Spinal cord (tissue), 10 donors: ENCODE results near the gene LDLR. TPM values are rescaled to one million over a fixed set of nuclear protein-coding genes. Genes with fewer than 3 reads are reported as not detected.
A peak's percentile ranks its signal among the peaks of the same experiment; 100 is the strongest.
"Not testable (repeated sequence)": the region's sequence is repeated elsewhere in the genome, so short reads cannot be mapped to it uniquely, and the experiment has no call there.

Experiments
- DNase-seq, 6 donors: peaks; one replicate each; pipeline versions ENCODE4 v3.0.0 to v3.0.0-alpha.2; 2013 to 2015; ENCODE audit warnings: low spot score in 6 of 6, low read depth in 4 of 6
- H3K27ac ChIP-seq: one replicate; pipeline ENCODE4 v1.5.1; 2013; ENCODE audit warnings: low read depth, low read length, control low read depth
- H3K27me3 ChIP-seq: one replicate; pipeline ENCODE4 v1.6.1; 2013; ENCODE audit warnings: low read length; ENCODE audit not compliant: control insufficient read depth, insufficient read depth
- H3K36me3 ChIP-seq: one replicate; pipeline ENCODE4 v1.6.1; 2013; ENCODE audit warnings: low read length; ENCODE audit not compliant: control insufficient read depth, insufficient read depth
- H3K4me1 ChIP-seq: one replicate; pipeline ENCODE4 v1.6.1; 2013; ENCODE audit warnings: low read length; ENCODE audit not compliant: control insufficient read depth, insufficient read depth
- H3K4me3 ChIP-seq: one replicate; pipeline ENCODE4 v1.5.1; 2013; ENCODE audit warnings: low read depth, low read length, control low read depth
- H3K9me3 ChIP-seq: one replicate; pipeline ENCODE4 v1.6.1; 2013; ENCODE audit warnings: low read length; ENCODE audit not compliant: control insufficient read depth, insufficient read depth
- WGBS: methylation state at CpG from one replicate; pipeline ENCODE4 v1.1.5; 2013; ENCODE audit warnings: missing lambda C conversion rate; ENCODE audit not compliant: insufficient coverage; 5-methylcytosine and 5-hydroxymethylcytosine counted together
- polyA plus RNA-seq, 2 donors: library from polyadenylated mRNA; unstranded; fragments of 120-200 nt; gene quantifications; one replicate each; pipeline ENCODE4 v1.2.1, GENCODE V29; 2013; ENCODE audit not compliant: insufficient read length in 2 of 2
- total RNA-seq, 2 donors: library from RNA; depleted of rRNA in 1 of 2; stranded (reverse); fragments of 120-200 nt in 1 of 2; fragments of >200 nt in 1 of 2; gene quantifications; one replicate each; pipeline versions ENCODE4 v1.2.3 to v1.2.4, GENCODE V29; 2013 to 2014
- donor health status: healthy.

Gene LDLR
- total and polyA plus RNA-seq, 4 donors = 29.8 to 70.9 (median 30.2) TPM

DNA sequence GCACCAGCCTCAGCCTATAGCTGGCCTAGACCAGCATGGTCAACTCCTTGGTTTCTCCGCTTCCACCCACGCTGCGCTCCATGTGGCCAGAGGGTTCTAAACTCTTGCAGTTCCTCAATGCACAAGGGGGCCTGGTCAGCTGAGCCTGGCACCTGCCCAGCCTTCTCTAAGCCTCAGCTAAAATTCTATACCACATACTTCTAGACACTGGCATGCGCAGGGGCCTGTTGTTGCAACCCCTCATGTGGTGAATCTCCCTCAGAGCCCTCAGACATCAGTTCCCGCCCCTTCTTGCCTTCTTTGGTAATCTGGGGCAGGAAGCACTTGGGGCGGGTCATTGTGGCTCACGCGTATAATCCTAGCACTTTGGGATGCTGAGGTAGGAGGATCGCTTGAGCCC lies 19.7 kb upstream of the LDLR start:
- Histone ChIP-seq H3K27me3 (no peaks in the 10 kb centered on the region), H3K9me3 (no peaks in the 10 kb centered on the region), H3K27ac (no peak overlapping the region), H3K36me3 (peaks cover 41% of the 10 kb centered on the region), H3K4me3 (no peak overlapping the region), H3K4me1 (peaks cover 5% of the 10 kb centered on the region)
- 85% methylated on average over 4 of the region's 9 CpGs for WGBS
- DNase-seq = no peak

DNA sequence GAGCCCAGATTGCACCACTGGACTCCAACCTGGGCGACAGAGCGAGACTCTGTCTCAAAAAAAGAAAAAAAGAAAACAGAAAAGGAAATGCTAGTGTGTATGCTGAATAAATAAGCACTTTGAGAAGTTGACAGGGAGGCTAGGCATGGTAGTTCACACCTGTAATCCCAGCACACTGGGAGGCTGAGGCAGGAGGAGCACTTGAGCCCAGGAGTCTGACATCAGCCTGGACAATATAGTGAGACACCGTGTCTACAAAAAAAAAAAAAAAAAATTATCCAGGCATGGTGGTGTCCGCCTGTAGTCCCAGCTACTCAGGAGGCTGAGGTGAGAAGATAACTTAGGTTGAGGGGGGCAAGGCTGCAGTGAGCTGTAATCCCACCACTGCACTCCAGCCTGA lies 19.1 kb upstream of the LDLR start:
- no peak for DNase-seq
- WGBS = 92% methylated on average over 2 of the region's 4 CpGs

GRCh38 chr19:11073568-11073967 lies 15.7 kb upstream of the LDLR start:
- no peak for DNase-seq
- H3K27ac ChIP-seq = no peak overlapping the region
- H3K4me3 ChIP-seq = no peak overlapping the region
- no peaks in the 10 kb centered on the region for H3K9me3 ChIP-seq
- WGBS = 82% methylated on average over 2 of the region's 9 CpGs
- peaks cover 14% of the 10 kb centered on the region for H3K36me3 ChIP-seq
- no peaks in the 10 kb centered on the region for H3K27me3 ChIP-seq
- H3K4me1 ChIP-seq = peaks cover 5% of the 10 kb centered on the region

More for the DNA sequence above, 19.1 kb upstream of the LDLR start:
- no peaks in the 10 kb centered on the region for H3K9me3 ChIP-seq
- H3K36me3 ChIP-seq = peaks cover 35% of the 10 kb centered on the region
- H3K27me3 ChIP-seq = no peaks in the 10 kb centered on the region
- no peak overlapping the region for H3K27ac ChIP-seq
- peaks cover 5% of the 10 kb centered on the region for H3K4me1 ChIP-seq
- H3K4me3 ChIP-seq = no peak overlapping the region

- not testable (repeated sequence) for DNase-seq, H3K4me1 ChIP-seq, H3K9me3 ChIP-seq, H3K27ac ChIP-seq, H3K4me3 ChIP-seq, H3K27me3 ChIP-seq, H3K36me3 ChIP-seq
- 91% methylated on average over 4 of the region's 9 CpGs for WGBS
Observed at GRCh38 chr19:11076792-11077191, 12.5 kb upstream of the LDLR start.

DNA sequence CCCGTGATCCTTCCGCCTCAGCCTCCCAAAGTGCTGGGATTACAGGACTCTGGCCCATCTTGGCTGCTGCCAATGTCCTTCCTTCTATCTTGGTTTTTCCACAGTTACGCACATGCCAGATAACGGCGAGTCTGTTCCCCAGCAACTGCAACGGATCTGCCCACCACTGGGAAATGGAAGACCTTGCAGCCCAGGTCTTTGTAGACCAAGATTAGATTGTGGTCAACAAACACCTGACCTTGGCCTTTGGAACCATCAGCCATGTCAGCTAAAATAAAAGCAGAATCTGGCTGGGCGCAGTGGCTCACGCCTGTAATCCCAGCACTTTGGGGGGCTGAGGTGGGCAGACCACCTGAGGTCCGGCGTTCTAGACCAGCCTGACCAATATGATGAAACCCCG lies 10.4 kb upstream of the LDLR start:
- Histone ChIP-seq H3K9me3 (no peaks in the 10 kb centered on the region), H3K27me3 (no peaks in the 10 kb centered on the region), H3K4me1 (no peaks in the 10 kb centered on the region), H3K4me3 (no peak overlapping the region), H3K27ac (no peak overlapping the region), H3K36me3 (peaks cover 6% of the 10 kb centered on the region)
- no peak for DNase-seq
- WGBS = 86% methylated on average over 8 of the region's 11 CpGs

DNA sequence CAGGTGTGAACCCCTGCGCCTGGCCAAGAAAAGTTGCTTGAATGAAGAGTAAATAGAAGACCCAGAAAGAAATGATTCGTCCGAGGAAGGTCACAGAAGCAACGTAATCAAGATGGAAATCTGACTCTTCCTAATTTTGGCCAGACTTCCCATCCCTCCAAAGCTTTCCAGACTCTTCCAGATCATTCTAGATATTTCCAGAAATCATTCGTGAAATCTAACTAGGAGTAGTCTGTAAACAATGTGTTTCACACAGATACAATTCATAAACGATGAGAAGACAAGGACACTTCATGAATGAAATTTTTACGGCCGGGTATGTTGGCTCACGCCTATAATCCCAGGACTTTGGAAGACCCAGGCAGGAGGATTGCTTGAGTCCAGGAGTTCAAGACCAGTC lies 9.3 kb upstream of the LDLR start:
- peaks cover 6% of the 10 kb centered on the region for H3K36me3 ChIP-seq
- DNase-seq = no peak
- H3K27ac ChIP-seq = no peak overlapping the region

GRCh38 chr19:11087870-11088505 lies 1.3 kb upstream of the LDLR start:
- Histone ChIP-seq H3K27me3 (no peaks in the 10 kb centered on the region), H3K4me1 (peaks cover 53% of the 10 kb centered on the region), H3K9me3 (no peaks in the 10 kb centered on the region), H3K36me3 (no peaks in the 10 kb centered on the region), H3K27ac (peak overlapping the region; percentile 99), H3K4me3 (no peak overlapping the region)
- no peak for DNase-seq
- WGBS = 84% methylated on average over 2 of the region's 4 CpGs

More for the DNA sequence above, 9.3 kb upstream of the LDLR start:
- Histone ChIP-seq H3K9me3 (no peaks in the 10 kb centered on the region), H3K4me1 (peaks cover 4% of the 10 kb centered on the region), H3K4me3 (no peak overlapping the region), H3K27me3 (no peaks in the 10 kb centered on the region)
- 94% methylated on average over 7 of the region's 9 CpGs for WGBS

GRCh38 chr19:11088506-11089253 lies 583 bp upstream of the LDLR start:
- Histone ChIP-seq H3K27ac (peak overlapping the region; percentile 99), H3K4me3 (peak overlapping the region; percentile 85), H3K27me3 (no peaks in the 10 kb centered on the region), H3K4me1 (peaks cover 60% of the 10 kb centered on the region), H3K36me3 (peaks cover under 1% of the 10 kb centered on the region), H3K9me3 (no peaks in the 10 kb centered on the region)
- WGBS = 7% methylated on average over 5 of the region's 11 CpGs
- DNase-seq = peak in 2 of 6 donors; percentile 57 to 83

GRCh38 chr19:11090014-11090263 lies 676 bp downstream of the LDLR start:
- not testable (repeated sequence) for H3K27me3 ChIP-seq, H3K9me3 ChIP-seq, DNase-seq
- Histone ChIP-seq H3K27ac (peak overlapping the region; percentile 99), H3K4me1 (peaks cover 67% of the 10 kb centered on the region), H3K36me3 (peaks cover 11% of the 10 kb centered on the region), H3K4me3 (peak overlapping the region; percentile 85)
- WGBS = 0% methylated on average over 15 of the region's 15 CpGs
